TTC549 (cell line): ENCODE data around the gene PTPRM.
"Not testable (repeated sequence)": the region's sequence is repeated elsewhere in the genome, so short reads cannot be mapped to it uniquely, and the experiment has no call there.

ENCODE experiments used
- FAIRE-seq: peaks from 2 replicates; lab custom pipeline; 2012; peaks lifted over from hg19 to GRCh38; lab: Jason Lieb, UNC

The PTPRM gene

DNA sequence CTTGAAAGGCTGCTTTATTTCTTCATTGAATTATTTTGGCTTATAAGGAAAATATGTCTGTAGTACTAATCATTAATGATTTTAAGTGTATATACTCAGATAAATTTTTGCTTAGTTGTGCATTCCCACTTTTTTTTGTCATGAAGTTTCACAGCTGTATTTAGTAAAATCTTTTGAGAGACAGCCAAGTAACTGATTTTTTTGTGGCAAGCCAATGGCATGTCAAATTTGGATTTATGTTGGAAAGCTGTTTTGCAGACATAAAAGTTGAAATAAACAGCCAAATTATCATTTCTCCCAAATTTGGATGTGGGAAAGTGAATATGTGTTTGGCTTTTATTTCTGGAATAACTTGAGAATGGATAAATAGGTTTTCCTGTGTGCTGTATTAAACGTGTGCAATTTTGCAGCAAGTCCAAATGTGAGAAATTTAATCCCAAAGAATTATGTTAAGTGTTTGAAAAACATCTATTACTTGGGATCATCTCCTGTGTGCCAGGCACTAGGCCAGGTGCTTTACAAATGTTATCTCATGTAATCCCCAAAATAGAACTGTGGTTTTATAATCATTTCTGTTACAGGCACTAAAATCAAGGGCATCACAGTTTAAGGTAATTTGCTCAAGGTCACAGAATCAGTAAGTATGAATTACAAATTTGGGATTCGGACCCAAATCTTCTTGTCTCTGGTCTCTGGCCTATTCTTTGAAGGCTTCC lies 160.4 kb downstream of the PTPRM start:
- no peak for FAIRE-seq

GRCh38 chr18:7728297-7728696 lies 161.2 kb downstream of the PTPRM start:
- FAIRE-seq, result no peak

- FAIRE-seq, result no peak
Measured at GRCh38 chr18:7729868-7730267, 162.8 kb downstream of the PTPRM start.

- FAIRE-seq, result no peak
Measured at GRCh38 chr18:7730682-7731081, 163.6 kb downstream of the PTPRM start.

- no peak for FAIRE-seq
Measured at GRCh38 chr18:7733642-7734041, 166.5 kb downstream of the PTPRM start.

DNA sequence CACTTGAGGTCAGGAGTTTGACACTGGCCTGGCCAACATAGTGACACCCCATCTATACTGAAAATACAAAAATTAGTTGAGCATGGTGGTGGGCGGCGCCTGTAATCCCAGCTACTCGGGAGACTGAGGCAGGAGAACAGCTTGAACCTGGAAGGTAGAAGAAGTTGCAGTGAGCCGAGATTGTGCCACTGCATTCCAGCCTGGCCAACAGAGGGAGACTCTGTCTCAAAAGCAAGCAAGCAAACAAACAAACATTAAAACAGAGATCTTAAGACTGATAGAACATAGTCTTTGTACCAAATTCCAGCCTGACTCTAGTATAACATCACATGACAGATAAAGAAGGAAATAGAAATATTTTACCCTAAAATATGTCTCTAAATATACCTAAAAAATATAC lies 168.1 kb downstream of the PTPRM start:
- FAIRE-seq, result no peak

DNA sequence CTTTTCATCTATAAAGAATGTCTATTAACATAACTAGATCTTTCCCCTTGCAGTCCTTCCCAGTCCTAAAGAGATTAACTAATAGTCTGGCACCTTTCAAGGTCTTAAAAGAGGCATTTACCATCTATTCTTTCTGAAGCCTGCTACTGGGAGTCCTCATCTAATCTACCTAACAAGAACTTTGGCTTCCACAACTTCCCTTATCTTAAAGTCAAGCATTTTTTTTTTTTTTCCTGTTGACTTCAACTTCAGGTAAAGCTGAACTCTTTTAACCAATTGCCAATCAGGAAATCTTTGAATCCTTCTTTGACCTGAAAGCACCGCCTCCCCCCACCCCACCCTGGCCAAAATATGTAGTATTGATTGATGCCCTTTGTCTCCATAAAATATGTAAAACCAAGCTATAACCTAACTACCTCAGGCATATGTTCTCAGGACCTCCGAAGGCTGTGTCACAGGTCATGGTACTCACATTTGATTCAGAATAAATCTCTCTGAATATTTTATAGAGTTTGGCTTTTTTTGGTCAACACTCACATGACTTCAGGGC lies 168.6 kb downstream of the PTPRM start:
- FAIRE-seq, result no peak

GRCh38 chr18:7736526-7736925 lies 169.4 kb downstream of the PTPRM start:
- FAIRE-seq, result not testable (repeated sequence)

DNA sequence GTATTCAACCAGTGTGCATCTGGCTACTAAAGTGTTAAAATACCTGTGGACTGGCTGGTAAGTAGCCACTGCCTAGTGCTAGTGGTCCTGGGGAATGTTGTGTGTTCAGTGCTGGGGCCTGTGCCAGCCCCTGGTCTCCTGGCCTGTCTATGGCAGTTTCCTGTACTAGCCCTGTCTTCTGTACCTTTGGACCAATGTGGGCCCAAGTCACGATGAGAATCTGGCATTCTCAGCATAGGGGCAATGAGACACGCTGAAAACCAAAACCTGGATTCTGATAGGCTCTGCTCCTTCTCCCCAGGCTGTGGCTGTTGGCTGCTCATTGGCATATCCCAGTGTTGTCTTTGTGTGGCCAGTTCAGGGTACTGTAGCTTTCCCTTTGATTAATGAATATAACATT lies 170.4 kb downstream of the PTPRM start:
- no peak for FAIRE-seq

GRCh38 chr18:7740821-7741220 lies 173.7 kb downstream of the PTPRM start:
- no peak for FAIRE-seq

- FAIRE-seq, result no peak
Measured at GRCh38 chr18:7741640-7742039, 174.5 kb downstream of the PTPRM start.

DNA sequence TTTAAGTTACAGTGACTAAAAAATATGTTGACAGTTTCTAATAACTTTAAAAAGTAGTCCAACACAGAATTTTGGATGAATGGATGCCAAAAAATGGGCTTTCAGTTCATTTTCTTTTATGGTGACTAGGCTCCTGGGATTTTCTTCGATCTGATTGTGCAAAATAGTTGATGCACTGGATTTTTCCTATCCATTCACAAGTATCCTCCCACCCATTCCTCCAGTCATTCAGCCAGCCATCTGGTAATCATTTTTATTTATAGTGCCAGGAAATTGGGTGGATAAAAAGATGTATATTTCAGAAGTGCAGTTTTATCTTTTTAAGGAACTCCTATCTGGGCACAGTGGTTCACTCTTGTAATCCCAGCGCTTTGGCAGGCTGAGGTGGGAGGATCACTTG lies 175.1 kb downstream of the PTPRM start:
- no peak for FAIRE-seq

GRCh38 chr18:7743256-7743655 lies 176.1 kb downstream of the PTPRM start:
- FAIRE-seq, result no peak

DNA sequence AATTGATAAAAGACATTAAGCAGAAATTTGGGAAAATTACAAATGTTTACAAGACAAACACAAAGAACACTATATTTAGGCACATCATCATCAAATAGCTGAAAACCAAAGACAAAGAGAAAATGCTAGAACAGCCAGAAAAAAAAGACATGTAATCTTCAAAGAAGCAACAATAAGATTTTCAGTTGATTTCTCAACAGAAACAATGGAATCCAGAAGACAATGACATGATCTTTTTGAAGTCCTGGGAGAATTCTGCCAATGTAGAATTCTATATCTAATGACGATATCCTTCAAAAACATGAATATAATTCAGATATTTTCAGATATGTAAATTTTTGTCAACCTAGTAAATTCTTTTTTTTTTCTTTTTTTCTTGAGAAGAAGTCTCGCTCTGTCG lies 179.0 kb downstream of the PTPRM start:
- no peak for FAIRE-seq

- FAIRE-seq, result no peak
Measured at GRCh38 chr18:7748251-7749007, 181.3 kb downstream of the PTPRM start.

- no peak for FAIRE-seq
Measured at GRCh38 chr18:7749008-7749405, 181.9 kb downstream of the PTPRM start.

DNA sequence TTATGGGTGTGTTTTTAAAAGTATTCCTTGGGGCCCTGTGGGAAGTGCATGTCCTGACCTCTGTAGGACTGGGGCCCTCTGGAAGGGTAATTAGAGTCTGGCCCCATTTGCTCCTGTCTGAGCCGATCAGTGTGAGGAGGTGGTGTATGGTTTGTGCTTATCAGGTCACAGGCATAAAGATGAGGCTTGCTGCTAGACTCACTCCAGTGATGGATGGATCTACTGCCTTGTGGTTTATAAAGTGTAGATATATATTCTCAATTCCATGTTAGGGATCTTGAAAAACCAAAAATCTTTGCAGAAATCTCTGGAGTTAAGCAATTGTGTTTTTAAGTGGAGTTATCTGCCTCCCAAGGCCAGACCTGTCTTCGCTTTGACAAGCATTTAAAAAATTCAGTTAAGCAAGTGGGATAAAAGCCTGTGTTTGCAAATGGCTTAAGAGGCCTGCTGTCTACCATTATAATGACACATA lies 182.4 kb downstream of the PTPRM start:
- FAIRE-seq, result no peak

DNA sequence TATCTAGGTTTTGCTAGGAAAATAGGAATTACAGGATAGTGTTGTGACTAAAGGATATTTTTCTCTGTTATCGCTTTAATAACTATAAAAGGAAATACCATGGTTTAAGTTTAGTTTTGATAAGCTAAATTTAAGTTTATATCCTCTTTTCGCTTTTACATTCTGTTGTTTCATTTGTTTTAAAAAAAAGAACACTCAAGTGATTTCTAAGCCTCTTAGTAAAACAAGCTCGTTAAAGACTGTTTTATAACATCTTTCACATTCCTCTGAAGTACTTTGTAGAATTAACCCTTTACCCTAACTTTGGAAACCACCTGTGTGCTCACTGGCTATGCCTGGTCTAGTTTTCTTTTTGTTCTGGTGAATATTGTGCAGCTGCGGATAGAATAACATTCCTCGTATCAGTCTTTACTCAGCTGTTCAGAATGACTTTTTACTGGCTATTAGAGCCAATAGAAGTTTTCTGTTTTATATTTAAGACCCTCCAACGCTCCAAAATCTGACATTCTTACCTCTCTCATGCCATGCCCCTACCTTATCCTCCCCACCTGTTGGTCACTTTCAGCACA lies 183.1 kb downstream of the PTPRM start:
- no peak for FAIRE-seq

GRCh38 chr18:7750966-7751365 lies 183.8 kb downstream of the PTPRM start:
- FAIRE-seq, result no peak

- FAIRE-seq, result no peak
Measured at GRCh38 chr18:7754258-7754657, 187.1 kb downstream of the PTPRM start.

DNA sequence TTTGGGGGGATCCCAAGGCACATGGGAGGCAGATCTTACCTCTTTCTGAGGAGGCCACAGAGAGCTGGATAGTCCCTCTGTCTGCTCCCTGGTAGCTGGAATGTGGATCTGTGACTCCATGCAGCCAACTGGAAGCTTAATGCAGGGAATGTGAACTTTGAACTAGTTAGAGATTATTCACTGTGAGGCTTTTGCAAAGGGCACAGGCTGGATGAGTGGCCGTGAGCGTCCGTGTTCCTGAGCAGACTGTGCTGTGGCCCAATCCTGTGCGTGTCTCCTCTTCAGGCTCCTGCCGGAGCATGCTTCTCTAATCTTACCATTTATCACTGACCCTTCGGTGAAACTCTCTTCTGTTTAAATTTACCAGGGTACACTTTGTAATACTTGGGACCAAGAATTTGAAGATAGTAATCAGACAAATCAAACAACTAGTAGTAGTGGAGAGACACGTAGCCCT lies 187.6 kb downstream of the PTPRM start:
- FAIRE-seq, result no peak

- FAIRE-seq, result no peak
Measured at GRCh38 chr18:7755753-7756475, 188.8 kb downstream of the PTPRM start.
